Endothelial cell of umbilical vein (primary cell): ENCODE results near the gene AFDN. TPM values are rescaled to one million over a fixed set of nuclear protein-coding genes. Genes with fewer than 3 reads are reported as not detected.

Experiments
- BruUV-seq: library from RNA; stranded (reverse); fragments of 400-500 nt; replicated peaks from 2 replicates; lab custom pipeline; 2021; lab: Mats Ljungman, UMichigan
- CTCF ChIA-PET: fragments of 300-600, 350-600 bp; sonication (Branson Sonifier 250); formaldehyde crosslinking; loops from one replicate; lab custom pipeline; 2021; ENCODE audit warnings: antibody characterized with exemption, inconsistent platforms; lab: Charles Lee
- POLR2A ChIA-PET: fragments of 300-600, 350-600 bp; sonication (Branson Sonifier 250); formaldehyde crosslinking; loops from one replicate; lab custom pipeline; 2021; ENCODE audit warnings: antibody characterized with exemption, inconsistent platforms; lab: Charles Lee
- DNase-seq: peaks from one replicate; pipeline ENCODE4 v3.0.0-alpha.2; 2011; ENCODE audit warnings: low read depth, low spot score
- FAIRE-seq: peaks from 2 replicates; lab custom pipeline; 2011; peaks lifted over from hg19 to GRCh38; lab: Jason Lieb, UNC
- H2AFZ ChIP-seq: 2 replicates; pipeline ENCODE4 v1.6.0; 2012; ENCODE audit warnings: low read depth, low read length, control low read depth, inconsistent platforms
- H3K27ac ChIP-seq: 2 replicates; pipeline ENCODE4 v1.5.1; 2011; ENCODE audit warnings: low read depth, mild to moderate bottlenecking, control low read depth, low read length, moderate library complexity; ENCODE audit not compliant: insufficient read depth
- H3K27me3 ChIP-seq, 2 experiments: 2 replicates each; pipeline versions ENCODE4 v1.6.0 to v1.6.1; 2011; ENCODE audit warnings: low read length in 2 of 2, mixed read lengths in 1 of 2; ENCODE audit not compliant: control insufficient read depth in 2 of 2, insufficient read depth in 2 of 2
- H3K36me3 ChIP-seq, 2 experiments: 2 replicates in 1 of 2; 3 replicates in 1 of 2; pipeline ENCODE4 v1.5.1; 2011; ENCODE audit warnings: low read length in 2 of 2, mild to moderate bottlenecking in 1 of 2, moderate library complexity in 1 of 2; ENCODE audit not compliant: control insufficient read depth in 2 of 2, insufficient read depth in 2 of 2; ENCODE audit errors: extremely low read depth in 1 of 2
- H3K4me1 ChIP-seq: 3 replicates; pipeline ENCODE4 v1.5.1; 2011; ENCODE audit warnings: mild to moderate bottlenecking, low read length; ENCODE audit not compliant: control insufficient read depth, insufficient read depth; ENCODE audit errors: extremely low read depth
- H3K4me2 ChIP-seq: 2 replicates; pipeline ENCODE4 v1.6.1; 2011; ENCODE audit warnings: low read length, control low read depth, mixed read lengths; ENCODE audit not compliant: insufficient read depth
- H3K4me3 ChIP-seq, 3 experiments: fragments of 200-600 bp in 1 of 3; sonication (generic), shearing (Covaris generic) in 1 of 3; replicated peaks in 1 of 3; 2 replicates each; pipeline ENCODE4 v1.5.1; 2011 to 2016; ENCODE audit warnings: control low read depth in 3 of 3, low read length in 3 of 3, mild to moderate bottlenecking in 2 of 3, inconsistent platforms in 1 of 3, low read depth in 1 of 3, moderate library complexity in 1 of 3; ENCODE audit not compliant: insufficient read depth in 1 of 3
- H3K79me2 ChIP-seq: 2 replicates; pipeline ENCODE4 v1.6.0; 2012; ENCODE audit warnings: low read length, inconsistent platforms; ENCODE audit not compliant: control insufficient read depth, insufficient read depth
- H3K9ac ChIP-seq: replicated peaks from 2 replicates; pipeline ENCODE3; 2011; ENCODE audit warnings: low read length, control low read depth; ENCODE audit not compliant: insufficient read depth; ENCODE audit errors: extremely low read depth
- H3K9me1 ChIP-seq: replicated peaks from 3 replicates; pipeline ENCODE4 v1.6.0; 2011; ENCODE audit warnings: mild to moderate bottlenecking, low read length; ENCODE audit not compliant: control insufficient read depth, insufficient read depth; ENCODE audit errors: extremely low read depth
- H3K9me3 ChIP-seq: replicated peaks from 2 replicates; pipeline ENCODE4 v1.5.1; 2012; ENCODE audit warnings: low read length, inconsistent platforms; ENCODE audit not compliant: control insufficient read depth, insufficient read depth
- H4K20me1 ChIP-seq: replicated peaks from 2 replicates; pipeline ENCODE3; 2011; ENCODE audit warnings: mild to moderate bottlenecking, low read length; ENCODE audit not compliant: control insufficient read depth, insufficient read depth; ENCODE audit errors: extremely low read depth
- CTCF ChIP-seq, 2 donors: IDR thresholded peaks; 1 replicate in 1 of 2; 2 replicates in 1 of 2; pipeline ENCODE4 v1.5.1; 2011; ENCODE audit warnings: low read length in 2 of 2, mild to moderate bottlenecking in 2 of 2, moderate library complexity in 2 of 2, control low read depth in 1 of 2, inconsistent platforms in 1 of 2, low read depth in 1 of 2; ENCODE audit not compliant: insufficient read depth in 1 of 2; ENCODE audit errors: extremely low read depth in 1 of 2
- EZH2 ChIP-seq: IDR thresholded peaks from 2 replicates; pipeline ENCODE4 v1.6.1; 2012; ENCODE audit warnings: borderline replicate concordance, low read depth, mild to moderate bottlenecking, moderate library complexity, low read length, inconsistent platforms; ENCODE audit not compliant: severe bottlenecking
- FOS ChIP-seq: IDR thresholded peaks from 2 replicates; pipeline ENCODE4 v1.6.1; 2011; ENCODE audit warnings: mild to moderate bottlenecking, low read length, moderate library complexity, borderline replicate concordance; ENCODE audit not compliant: insufficient read depth
- GATA2 ChIP-seq: IDR thresholded peaks from 2 replicates; pipeline ENCODE4 v1.7.0; 2011; ENCODE audit warnings: low read depth, mild to moderate bottlenecking, moderate library complexity, mixed read lengths, low read length; ENCODE audit not compliant: insufficient read length, insufficient read depth
- MYC ChIP-seq: IDR thresholded peaks from one replicate; pipeline ENCODE4 v1.6.1; 2011; ENCODE audit warnings: mild to moderate bottlenecking, low read depth, low read length
- POLR2A ChIP-seq: IDR thresholded peaks from 2 replicates; pipeline ENCODE4 v1.6.1; 2012; ENCODE audit warnings: low read depth, mild to moderate bottlenecking, control low read depth, low read length
- dilution Hi-C: fragments of 300-500 bp; cut with MboI; formaldehyde crosslinking; loops from one replicate; pipeline ENCODE4 v1.15.0; 2019; ENCODE audit warnings: low sequenced_read_pairs; ENCODE audit not compliant: extremely low pct_ligation_motif_present
- intact Hi-C: fragments of 100-400 bp; cut with micrococcal nuclease; formaldehyde crosslinking; loops from one replicate; pipeline ENCODE4 v1.10.0; 2022
- polyA plus RNA-seq, 4 experiments: library from polyadenylated mRNA; depleted of rRNA in 3 of 4; stranded (reverse) in 3 of 4; unstranded in 1 of 4; fragments of >200 nt; gene quantifications; 2 replicates each; pipeline versions ENCODE4 v1.2.1 to v1.2.3, GENCODE V29; 2011 to 2012; ENCODE audit warnings: missing spikeins in 1 of 4
- total RNA-seq: library from RNA; stranded (reverse); gene quantifications from 2 replicates; pipeline ENCODE4 v1.2.3, GENCODE V29; 2021
- TF ChIP-seq, protein P1 (sequence below): IDR thresholded peaks from 2 replicates; pipeline ENCODE4 v1.6.1; 2011; ENCODE audit not compliant: insufficient read depth, insufficient read length

AFDN gene
- total and polyA plus RNA-seq, 2 donors (not counting 3 experiments of a cell fraction or from before 2014, with no cell fraction given) = 31.0 to 134 TPM

DNA sequence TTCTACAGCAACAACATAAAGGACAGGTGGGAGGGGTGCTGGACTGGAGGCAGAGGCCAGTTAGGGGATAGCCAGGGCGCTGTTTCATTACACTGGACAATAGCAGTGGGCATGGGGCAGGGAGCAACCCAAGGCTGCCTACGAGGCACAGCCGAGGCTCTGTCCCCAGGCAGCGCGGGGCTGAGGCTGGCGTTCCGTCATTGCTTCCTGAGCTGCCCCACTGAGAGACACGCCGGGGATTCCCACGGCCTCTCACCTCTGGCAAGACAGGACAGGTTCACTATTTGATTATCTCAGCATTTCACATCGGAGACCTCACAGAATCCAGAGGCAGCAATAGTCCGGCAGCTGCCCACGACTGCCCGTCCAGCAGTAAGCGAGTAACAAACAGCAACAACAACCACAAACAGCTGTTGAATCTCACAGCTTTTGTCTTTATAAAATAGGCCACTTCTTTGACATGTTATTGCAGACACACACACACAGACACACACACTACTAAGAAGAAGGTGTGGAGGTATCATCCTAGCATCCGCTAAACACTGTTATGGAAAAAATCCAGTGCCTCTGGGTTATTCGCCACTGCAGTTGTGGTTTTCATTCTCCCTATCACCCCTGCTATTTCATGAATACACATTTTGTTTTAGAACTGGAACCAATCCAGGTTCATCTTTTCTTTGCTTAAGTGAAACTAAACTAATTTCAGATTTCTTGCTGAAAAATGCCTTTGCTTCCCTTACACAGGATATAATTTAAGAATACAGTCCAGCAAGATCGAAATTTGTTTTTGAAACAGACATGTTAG, 190.2 kb downstream of the AFDN start:
- dilution Hi-C loops (no loop called here), intact Hi-C loops (no loop called here)
- Histone ChIP-seq H2AFZ (no peak overlapping the region), H3K9me1 (no peaks in the 10 kb centered on the region), H3K9ac (no peak overlapping the region), H4K20me1 (no peaks in the 10 kb centered on the region), H3K4me2 (no peak overlapping the region), H3K9me3 (no peaks in the 10 kb centered on the region), H3K36me3 (no peaks in the 10 kb centered on the region), H3K27ac (no peak overlapping the region), H3K27me3 (peaks cover 0 to 6% of the 10 kb centered on the region in 2 experiments), H3K4me1 (no peaks in the 10 kb centered on the region), H3K79me2 (no peaks in the 10 kb centered on the region), H3K4me3 (no peak overlapping the region)
- TF ChIP-seq CTCF (IDR thresholded peaks at IDR 0.05; ENCODE audit: extremely low read depth in 1 of 2, insufficient read depth in 1 of 2, low read depth in 1 of 2, low read length in 2 of 2) = no peak
- no peak for TF ChIP-seq POLR2A
- no peak for TF ChIP-seq EZH2
- no peak for TF ChIP-seq MYC
- TF ChIP-seq, protein P1, sequence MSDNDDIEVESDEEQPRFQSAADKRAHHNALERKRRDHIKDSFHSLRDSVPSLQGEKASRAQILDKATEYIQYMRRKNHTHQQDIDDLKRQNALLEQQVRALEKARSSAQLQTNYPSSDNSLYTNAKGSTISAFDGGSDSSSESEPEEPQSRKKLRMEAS = no peak
- no peak for TF ChIP-seq FOS
- no peak for TF ChIP-seq GATA2
- ChIA-PET POLR2A (no interaction called here), CTCF (no interaction called here)
- FAIRE-seq (no peak), DNase-seq (no peak)
- no TSS peak for BruUV-seq
